OCI-LY1 (cell line): ENCODE data around the gene CREB3.

ENCODE experiments used
- EZH2 ChIP-seq: fragments of 200-600 bp; sonication (generic), shearing (Covaris generic); IDR thresholded peaks from 2 replicates; pipeline ENCODE4 v1.8.0; 2017; ENCODE audit warnings: borderline replicate concordance, mixed run types, mild to moderate bottlenecking, antibody characterized with exemption, low read length, moderate library complexity, mixed read lengths
- TF ChIP-seq, protein P1 (sequence below): fragments of 200-600 bp; sonication (generic), shearing (Covaris generic); IDR thresholded peaks from 2 replicates; pipeline ENCODE4 v1.5.1; 2017; ENCODE audit warnings: mild to moderate bottlenecking, antibody characterized with exemption, low read length, moderate library complexity, mixed read lengths

DNA sequence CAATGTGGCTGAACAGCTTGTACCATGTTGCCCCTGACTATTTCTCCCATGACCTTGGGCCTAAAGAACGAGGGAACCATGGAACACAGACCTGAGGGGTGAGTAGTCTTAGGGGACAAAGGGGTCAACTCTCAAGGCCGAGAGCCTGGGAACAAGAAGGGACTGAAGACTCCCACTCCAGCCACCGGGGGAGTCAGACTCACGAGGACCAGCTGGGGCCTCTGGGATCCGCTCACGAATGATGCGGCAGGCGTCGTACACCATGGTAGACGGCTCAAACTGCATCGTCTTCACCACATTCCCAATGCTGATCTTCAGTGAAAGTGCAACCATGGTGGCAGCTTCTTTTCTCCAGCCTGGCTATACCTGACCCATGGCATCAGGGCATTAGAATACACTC is 7.1 kb upstream of the CREB3 start:
- TF ChIP-seq, protein P1, sequence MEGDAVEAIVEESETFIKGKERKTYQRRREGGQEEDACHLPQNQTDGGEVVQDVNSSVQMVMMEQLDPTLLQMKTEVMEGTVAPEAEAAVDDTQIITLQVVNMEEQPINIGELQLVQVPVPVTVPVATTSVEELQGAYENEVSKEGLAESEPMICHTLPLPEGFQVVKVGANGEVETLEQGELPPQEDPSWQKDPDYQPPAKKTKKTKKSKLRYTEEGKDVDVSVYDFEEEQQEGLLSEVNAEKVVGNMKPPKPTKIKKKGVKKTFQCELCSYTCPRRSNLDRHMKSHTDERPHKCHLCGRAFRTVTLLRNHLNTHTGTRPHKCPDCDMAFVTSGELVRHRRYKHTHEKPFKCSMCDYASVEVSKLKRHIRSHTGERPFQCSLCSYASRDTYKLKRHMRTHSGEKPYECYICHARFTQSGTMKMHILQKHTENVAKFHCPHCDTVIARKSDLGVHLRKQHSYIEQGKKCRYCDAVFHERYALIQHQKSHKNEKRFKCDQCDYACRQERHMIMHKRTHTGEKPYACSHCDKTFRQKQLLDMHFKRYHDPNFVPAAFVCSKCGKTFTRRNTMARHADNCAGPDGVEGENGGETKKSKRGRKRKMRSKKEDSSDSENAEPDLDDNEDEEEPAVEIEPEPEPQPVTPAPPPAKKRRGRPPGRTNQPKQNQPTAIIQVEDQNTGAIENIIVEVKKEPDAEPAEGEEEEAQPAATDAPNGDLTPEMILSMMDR: no peak
- no peak for TF ChIP-seq EZH2
